HEK293T (cell line): ENCODE results near the gene GON7.
A peak's percentile ranks its signal among the peaks of the same experiment; 100 is the strongest.

Source experiments
- CTCF ChIA-PET: fragments of 350-600 bp; formaldehyde crosslinking; extraction: SDS; loops from one replicate; lab custom pipeline; 2021; ENCODE audit warnings: antibody characterized with exemption, inconsistent platforms; lab: Yijun Ruan, JAX
- POLR2A ChIA-PET: fragments of 350-600 bp; formaldehyde crosslinking; extraction: SDS; loops from one replicate; lab custom pipeline; 2020; ENCODE audit warnings: antibody characterized with exemption, inconsistent platforms; lab: Yijun Ruan, JAX
- DNase-seq: peaks from one replicate; pipeline ENCODE4 v3.0.0; 2012; ENCODE audit warnings: mixed read lengths; ENCODE audit errors: extremely low spot score
- ARNT ChIP-seq: fragments of 450-650 bp; IDR thresholded peaks from 2 replicates; pipeline ENCODE4 v1.6.1; 2017; ENCODE audit warnings: mild to moderate bottlenecking
- BHLHE40 ChIP-seq: fragments of 450-650 bp; IDR thresholded peaks from 2 replicates; pipeline ENCODE4 v1.6.1; 2016; ENCODE audit warnings: mild to moderate bottlenecking, moderate library complexity, borderline replicate concordance
- CTBP1 ChIP-seq: fragments of 450-650 bp; IDR thresholded peaks from 2 replicates; pipeline ENCODE4 v1.6.1; 2016; ENCODE audit warnings: borderline replicate concordance
- ELF4 ChIP-seq: fragments of 450-650 bp; IDR thresholded peaks from 2 replicates; pipeline ENCODE4 v1.6.1; 2017; ENCODE audit warnings: antibody characterized with exemption
- FOXK2 ChIP-seq: fragments of 450-650 bp; IDR thresholded peaks from 2 replicates; pipeline ENCODE4 v1.6.1; 2016; ENCODE audit warnings: mild to moderate bottlenecking
- FOXM1 ChIP-seq: fragments of 450-650 bp; IDR thresholded peaks from 2 replicates; pipeline ENCODE4 v1.6.1; 2017; ENCODE audit warnings: mild to moderate bottlenecking, borderline replicate concordance
- HDGF ChIP-seq: fragments of 450-650 bp; IDR thresholded peaks from 2 replicates; pipeline ENCODE4 v1.6.1; 2017; ENCODE audit warnings: antibody characterized with exemption, borderline replicate concordance
- L3MBTL2 ChIP-seq: fragments of 450-650 bp; conservative IDR thresholded peaks from 2 replicates; pipeline ENCODE4 v1.6.1; 2016; ENCODE audit warnings: mild to moderate bottlenecking
- LEF1 ChIP-seq: fragments of 450-650 bp; IDR thresholded peaks from 2 replicates; pipeline ENCODE4 v1.6.1; 2017; ENCODE audit warnings: mild to moderate bottlenecking, borderline replicate concordance
- NFRKB ChIP-seq: fragments of 450-650 bp; IDR thresholded peaks from 2 replicates; pipeline ENCODE4 v1.6.1; 2016; ENCODE audit warnings: mild to moderate bottlenecking, moderate library complexity
- SP1 ChIP-seq: fragments of 450-650 bp; IDR thresholded peaks from 2 replicates; pipeline ENCODE4 v1.6.1; 2017
- SUZ12 ChIP-seq: fragments of 450-650 bp; IDR thresholded peaks from 2 replicates; pipeline ENCODE4 v1.6.1; 2016; ENCODE audit warnings: mild to moderate bottlenecking
- TARDBP ChIP-seq: fragments of 450-650 bp; IDR thresholded peaks from 2 replicates; pipeline ENCODE4 v1.6.1; 2016
- ZNF384 ChIP-seq: fragments of 450-650 bp; IDR thresholded peaks from 2 replicates; pipeline ENCODE4 v1.6.1; 2016
- TF ChIP-seq, protein P1 (sequence below): fragments of 450-650 bp; IDR thresholded peaks from 2 replicates; pipeline ENCODE4 v1.6.1; 2016

GON7 gene

DNA sequence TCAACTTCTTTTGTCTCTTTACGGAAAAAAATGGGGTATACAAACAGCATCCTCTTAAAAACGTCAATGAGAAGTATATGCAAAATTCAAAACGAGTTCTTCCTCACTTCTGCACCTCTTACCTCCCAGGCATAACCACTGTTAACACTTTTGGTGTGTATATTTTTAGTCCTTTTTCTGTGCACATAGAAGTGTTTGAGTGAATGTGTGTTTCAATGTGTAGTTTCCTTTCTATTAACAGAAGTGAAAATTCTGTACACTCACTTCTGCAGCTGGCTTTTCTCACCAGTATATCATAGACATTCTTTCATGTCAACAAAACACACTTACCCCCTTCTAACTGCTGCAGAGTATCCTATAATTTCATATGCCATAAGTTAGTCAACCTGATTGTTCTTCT lies 5.6 kb upstream of the GON7 start:
- DNase-seq = no peak
- ChIA-PET POLR2A (no interaction called here), CTCF (no interaction called here)
- TF ChIP-seq ARNT (no peak), ELF4 (no peak), ZNF384 (no peak)

DNA sequence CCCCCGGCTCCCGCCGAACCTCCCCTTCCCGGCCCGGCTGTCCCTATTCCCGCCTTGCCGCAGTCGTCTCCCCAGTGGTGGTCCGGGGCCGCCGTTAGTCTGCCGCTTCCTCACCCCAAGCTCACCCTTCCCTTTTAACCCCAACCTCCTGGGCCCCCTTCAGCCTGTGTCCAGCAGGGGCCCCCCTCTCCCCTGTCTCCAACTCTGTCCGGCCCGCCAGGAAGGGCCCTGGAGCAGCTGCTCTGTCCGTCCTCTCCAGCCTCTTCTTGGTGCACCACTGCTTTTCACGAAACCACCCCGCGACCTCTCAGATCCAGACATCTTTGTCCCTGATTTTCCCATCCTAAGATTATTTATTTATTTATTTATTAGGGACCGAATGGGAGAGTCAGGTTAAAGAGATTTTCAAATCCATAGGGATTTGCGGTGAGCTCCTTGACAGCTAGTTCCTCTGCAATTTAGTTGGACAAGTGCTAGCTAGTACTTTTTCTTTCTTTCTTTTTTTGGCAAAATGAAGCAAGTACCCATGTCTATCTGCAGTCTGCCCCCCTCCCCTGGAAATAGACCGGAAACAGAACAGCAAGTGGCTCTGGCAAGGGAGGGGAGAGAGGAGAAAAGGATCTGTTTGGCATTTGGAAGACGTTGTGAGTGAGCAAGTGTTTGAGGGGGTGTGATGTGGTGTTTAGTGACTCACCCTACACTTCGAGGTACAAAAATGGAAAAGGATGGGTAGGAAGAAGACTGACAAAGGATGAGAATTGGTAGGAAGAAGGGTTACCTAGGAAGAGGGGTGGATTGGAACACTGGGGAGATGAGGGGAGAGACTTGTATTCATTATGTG lies 823 bp upstream of the GON7 start:
- TF ChIP-seq L3MBTL2 (peak; percentile 56), ARNT (no peak)
- peak; percentile 52 for DNase-seq
- CTCF ChIA-PET = interaction anchor here (0.9 to 1.6 kb wide), 3 partner anchors 21 to 110 kb away, joined by 3 to 5 read pairs (median 3); partner anchors contain the start of gene ITPK1
- POLR2A ChIA-PET = interaction anchor here (0.7 to 4.5 kb wide), 9 partner anchors 11 to 414 kb away, joined by 3 to 43 read pairs (median 3); partner anchors contain the start of genes LYSET and MOAP1

DNA sequence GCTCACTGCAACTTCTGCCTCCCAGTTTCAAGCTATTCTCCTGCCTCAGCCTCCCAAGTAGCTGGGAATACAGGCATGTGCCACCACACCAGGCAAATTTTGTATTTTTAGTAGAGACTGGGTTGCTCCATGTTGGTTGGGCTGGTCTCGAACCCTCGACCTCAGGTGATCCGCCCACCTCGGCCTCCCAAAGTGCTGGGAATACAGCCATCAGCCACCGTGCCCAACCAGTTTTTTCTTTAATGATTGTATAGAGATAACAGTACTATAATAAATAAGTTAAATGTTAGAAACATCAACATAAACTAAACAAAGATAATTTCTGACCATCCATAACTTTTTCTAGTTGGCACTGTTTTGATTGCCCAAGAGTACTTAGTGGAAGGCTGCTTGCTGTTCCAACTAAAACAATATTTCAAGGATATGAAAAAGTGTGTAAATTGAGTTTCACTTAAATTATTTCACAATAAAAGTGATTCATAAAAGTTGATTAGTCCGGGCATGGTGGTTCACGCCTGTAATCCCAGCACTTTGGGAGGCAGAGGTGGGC lies 5.6 kb downstream of the GON7 start:
- TF ChIP-seq LEF1 (no peak), FOXM1 (no peak), TARDBP (no peak), ELF4 (no peak)
- no peak for DNase-seq
- ChIA-PET CTCF (no interaction called here), POLR2A (no interaction called here)

DNA sequence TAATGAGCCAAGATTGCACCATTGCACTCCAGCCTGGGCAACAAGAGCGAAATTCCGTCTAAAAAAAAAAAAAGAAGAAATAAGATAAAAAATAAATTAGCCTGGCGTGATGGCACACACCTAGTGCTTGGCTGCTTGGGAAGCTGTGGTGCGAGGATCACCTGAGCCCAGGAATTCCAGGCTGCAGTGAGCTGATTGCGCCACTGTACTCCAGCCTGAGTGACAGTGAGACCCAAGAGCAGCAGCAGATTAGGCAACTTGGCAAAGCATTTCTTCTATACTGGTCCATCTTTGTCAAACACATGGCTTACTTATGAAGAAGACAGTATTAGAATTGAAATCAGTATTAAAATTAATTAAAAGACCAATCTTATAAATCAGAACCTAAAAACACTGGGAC lies 6.3 kb downstream of the GON7 start:
- ChIA-PET CTCF (no interaction called here), POLR2A (no interaction called here)
- TF ChIP-seq HDGF = no peak
- TF ChIP-seq, protein P1, sequence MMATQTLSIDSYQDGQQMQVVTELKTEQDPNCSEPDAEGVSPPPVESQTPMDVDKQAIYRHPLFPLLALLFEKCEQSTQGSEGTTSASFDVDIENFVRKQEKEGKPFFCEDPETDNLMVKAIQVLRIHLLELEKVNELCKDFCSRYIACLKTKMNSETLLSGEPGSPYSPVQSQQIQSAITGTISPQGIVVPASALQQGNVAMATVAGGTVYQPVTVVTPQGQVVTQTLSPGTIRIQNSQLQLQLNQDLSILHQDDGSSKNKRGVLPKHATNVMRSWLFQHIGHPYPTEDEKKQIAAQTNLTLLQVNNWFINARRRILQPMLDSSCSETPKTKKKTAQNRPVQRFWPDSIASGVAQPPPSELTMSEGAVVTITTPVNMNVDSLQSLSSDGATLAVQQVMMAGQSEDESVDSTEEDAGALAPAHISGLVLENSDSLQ = peak; percentile 8; the same call in 1 of the 2 replicates
- DNase-seq = no peak

DNA sequence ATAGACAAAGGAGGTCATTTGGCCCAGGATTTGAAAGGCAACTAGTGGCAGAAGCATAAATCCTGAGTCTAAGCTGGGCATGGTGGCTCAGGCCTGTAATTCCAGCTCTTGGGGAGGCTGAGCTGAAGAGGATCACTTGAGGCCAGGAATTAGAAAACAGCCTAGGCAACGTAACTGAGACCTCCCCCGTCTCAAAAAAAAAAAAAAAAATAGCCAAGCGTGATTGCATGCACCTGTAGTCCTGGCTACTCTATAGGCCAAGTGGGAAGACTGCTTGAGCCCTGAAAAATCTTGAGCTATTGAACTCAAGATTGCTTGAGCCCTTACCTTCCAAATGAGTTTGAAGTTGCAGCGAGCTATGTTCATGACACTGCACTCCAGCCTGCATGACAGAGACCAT lies 7.8 kb downstream of the GON7 start:
- TF ChIP-seq NFRKB (no peak), BHLHE40 (no peak), FOXK2 (no peak)
- DNase-seq = no peak
- ChIA-PET CTCF (interaction anchor here (0.6 kb wide), 1 partner anchor 298 kb away, joined by 5 read pairs; no protein-coding TSS in a partner anchor), POLR2A (no interaction called here)

DNA sequence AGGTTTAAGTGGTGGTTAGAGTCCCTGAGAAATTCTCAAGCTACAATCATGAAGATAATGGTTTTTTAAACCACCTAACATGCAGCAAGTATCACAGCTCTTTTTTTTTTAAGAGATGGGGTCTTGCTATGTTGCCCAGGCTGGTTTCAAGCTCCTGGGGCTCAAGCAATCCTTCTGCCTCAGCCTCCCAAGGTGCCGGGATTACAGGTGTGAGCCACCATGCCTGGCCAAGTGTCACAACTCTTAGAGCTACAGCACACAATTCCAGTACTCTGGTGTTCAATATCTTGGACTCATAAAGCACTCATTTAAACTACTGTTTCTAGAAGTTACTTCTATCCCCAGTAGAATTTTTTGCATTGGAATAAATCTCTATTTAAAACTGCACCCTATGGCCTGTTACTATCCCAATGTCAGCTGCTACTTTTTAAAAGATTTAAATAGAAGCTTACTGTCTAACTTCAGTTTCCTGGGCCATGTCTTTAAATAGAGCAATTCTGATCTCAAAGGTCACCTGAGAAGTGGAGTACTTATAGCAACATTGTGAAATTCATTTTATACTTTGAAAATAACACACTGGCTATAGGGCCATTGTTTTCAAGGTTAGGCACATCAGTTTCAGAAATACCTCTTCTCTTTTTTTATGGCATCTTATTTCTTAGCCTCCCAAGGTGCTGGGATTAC lies 11.4 kb downstream of the GON7 start:
- no peak for DNase-seq
- ChIA-PET POLR2A (interaction anchor here (1.7 to 2.4 kb wide), 2 partner anchors 9 to 11 kb away, joined by 3 to 13 read pairs; partner anchors contain the start of genes LYSET and MOAP1), CTCF (no interaction called here)
- no peak for TF ChIP-seq BHLHE40
- no peak for TF ChIP-seq SUZ12
- no peak for TF ChIP-seq SP1
- TF ChIP-seq NFRKB = no peak

DNA sequence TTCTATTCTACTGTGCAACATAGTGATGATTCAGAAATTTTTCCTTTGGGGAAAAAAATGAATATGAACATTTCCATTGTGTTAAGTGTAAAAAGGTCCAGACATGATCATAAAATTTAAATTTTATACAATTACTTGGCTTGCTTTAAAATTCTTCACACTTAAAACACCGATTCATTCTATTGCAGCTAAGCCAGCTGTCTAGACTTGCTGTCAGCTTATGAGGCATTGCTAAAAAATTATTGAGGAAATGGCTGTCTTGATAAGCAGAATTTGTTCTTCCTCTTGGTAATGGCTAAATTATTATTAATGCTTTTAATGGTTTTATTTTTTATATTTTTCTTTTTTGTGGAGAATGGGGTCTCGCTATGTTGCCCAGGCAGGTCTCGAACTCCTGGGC lies 19.9 kb downstream of the GON7 start:
- POLR2A ChIA-PET = interaction anchor here (0.7 to 2.1 kb wide), 3 partner anchors 10 to 70 kb away, joined by 3 to 7 read pairs (median 3); partner anchors contain the start of genes GON7 and UBR7

More for the DNA sequence above, 19.9 kb downstream of the GON7 start:
- DNase-seq = no peak
- TF ChIP-seq CTBP1 (no peak), ELF4 (no peak), FOXK2 (no peak), LEF1 (no peak), ARNT (no peak), HDGF (no peak), FOXM1 (no peak), BHLHE40 (no peak), SP1 (no peak), TARDBP (no peak), L3MBTL2 (no peak), NFRKB (no peak), ZNF384 (no peak)
- TF ChIP-seq, protein P1 = no peak
- CTCF ChIA-PET = interaction anchor here (1.2 to 1.3 kb wide), 2 partner anchors 21 to 73 kb away, joined by 3 read pairs; no protein-coding TSS in a partner anchor
